ENCODE data around the gene C11orf24.

GRCh38 chr11:68289456-68289855 is 17.7 kb upstream of the C11orf24 start:
- TF ChIP-seq, protein P1, sequence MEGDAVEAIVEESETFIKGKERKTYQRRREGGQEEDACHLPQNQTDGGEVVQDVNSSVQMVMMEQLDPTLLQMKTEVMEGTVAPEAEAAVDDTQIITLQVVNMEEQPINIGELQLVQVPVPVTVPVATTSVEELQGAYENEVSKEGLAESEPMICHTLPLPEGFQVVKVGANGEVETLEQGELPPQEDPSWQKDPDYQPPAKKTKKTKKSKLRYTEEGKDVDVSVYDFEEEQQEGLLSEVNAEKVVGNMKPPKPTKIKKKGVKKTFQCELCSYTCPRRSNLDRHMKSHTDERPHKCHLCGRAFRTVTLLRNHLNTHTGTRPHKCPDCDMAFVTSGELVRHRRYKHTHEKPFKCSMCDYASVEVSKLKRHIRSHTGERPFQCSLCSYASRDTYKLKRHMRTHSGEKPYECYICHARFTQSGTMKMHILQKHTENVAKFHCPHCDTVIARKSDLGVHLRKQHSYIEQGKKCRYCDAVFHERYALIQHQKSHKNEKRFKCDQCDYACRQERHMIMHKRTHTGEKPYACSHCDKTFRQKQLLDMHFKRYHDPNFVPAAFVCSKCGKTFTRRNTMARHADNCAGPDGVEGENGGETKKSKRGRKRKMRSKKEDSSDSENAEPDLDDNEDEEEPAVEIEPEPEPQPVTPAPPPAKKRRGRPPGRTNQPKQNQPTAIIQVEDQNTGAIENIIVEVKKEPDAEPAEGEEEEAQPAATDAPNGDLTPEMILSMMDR (IDR thresholded peaks at IDR 0.05) = no peak
- TF ChIP-seq, protein P2, sequence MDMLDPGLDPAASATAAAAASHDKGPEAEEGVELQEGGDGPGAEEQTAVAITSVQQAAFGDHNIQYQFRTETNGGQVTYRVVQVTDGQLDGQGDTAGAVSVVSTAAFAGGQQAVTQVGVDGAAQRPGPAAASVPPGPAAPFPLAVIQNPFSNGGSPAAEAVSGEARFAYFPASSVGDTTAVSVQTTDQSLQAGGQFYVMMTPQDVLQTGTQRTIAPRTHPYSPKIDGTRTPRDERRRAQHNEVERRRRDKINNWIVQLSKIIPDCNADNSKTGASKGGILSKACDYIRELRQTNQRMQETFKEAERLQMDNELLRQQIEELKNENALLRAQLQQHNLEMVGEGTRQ (IDR thresholded peaks at IDR 0.05; ENCODE audit: borderline replicate concordance, low read depth, low read length) = no peak
- TF ChIP-seq NFIC (IDR thresholded peaks at IDR 0.05; ENCODE audit: borderline replicate concordance) (no peak), RXRA (IDR thresholded peaks at IDR 0.05; ENCODE audit: borderline replicate concordance, low read depth) (no peak), POLR2AphosphoS5 (IDR thresholded peaks at IDR 0.05; ENCODE audit: low read depth, low read length) (no peak), EP300 (IDR thresholded peaks at IDR 0.05; ENCODE audit: borderline replicate concordance in 1 of 2, low read depth in 1 of 2, low read length in 1 of 2) (no peak)

All from SK-N-SH (cell line).